Gastrocnemius medialis (tissue), 4 donors: ENCODE data around the gene UBE4B.

Source experiments
- CTCF ChIP-seq, 5 experiments: fragments of 450-650 bp in 3 of 5; fragments of 200-600 bp in 2 of 5; sonication (generic) in 2 of 5; IDR thresholded peaks in 4 of 5; conservative IDR thresholded peaks in 1 of 5; 1 replicate in 4 of 5; 2 replicates in 1 of 5; pipeline ENCODE4 v1.5.1; 2016 to 2019; ENCODE audit warnings: antibody characterized with exemption in 5 of 5, mild to moderate bottlenecking in 3 of 5, moderate library complexity in 3 of 5
- POLR2A ChIP-seq, 2 donors: fragments of 450-650 bp; IDR thresholded peaks; one replicate each; pipeline ENCODE4 v1.6.1; 2017; ENCODE audit warnings: antibody characterized with exemption in 2 of 2, mild to moderate bottlenecking in 2 of 2, moderate library complexity in 2 of 2

GRCh38 chr1:10074852-10075730 lies 42.3 kb downstream of the UBE4B start:
- TF ChIP-seq CTCF (IDR thresholded peaks at IDR 0.05 in 4 of 5, conservative IDR thresholded peaks at IDR 0.05 in 1 of 5): no peak
- TF ChIP-seq POLR2A (IDR thresholded peaks at IDR 0.05): no peak
